ENCODE results near the gene DCAF17.

DNA sequence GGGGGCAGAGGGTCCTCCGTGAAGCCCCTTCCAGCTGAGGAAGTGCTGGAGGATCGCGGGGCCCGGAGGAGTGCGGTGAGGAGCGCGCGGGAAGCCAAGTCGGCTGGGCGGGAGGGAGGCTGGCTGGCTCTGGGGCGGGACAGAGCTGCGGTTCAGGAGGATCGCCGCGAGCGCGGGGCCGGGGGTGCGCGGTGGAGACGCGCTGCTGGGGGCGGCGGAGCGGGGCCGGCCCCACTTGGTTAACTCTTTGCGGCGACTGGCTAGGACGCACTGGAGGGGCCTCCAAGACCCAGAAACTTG lies 88.7 kb downstream of the DCAF17 start:
- TF ChIP-seq, protein P1, sequence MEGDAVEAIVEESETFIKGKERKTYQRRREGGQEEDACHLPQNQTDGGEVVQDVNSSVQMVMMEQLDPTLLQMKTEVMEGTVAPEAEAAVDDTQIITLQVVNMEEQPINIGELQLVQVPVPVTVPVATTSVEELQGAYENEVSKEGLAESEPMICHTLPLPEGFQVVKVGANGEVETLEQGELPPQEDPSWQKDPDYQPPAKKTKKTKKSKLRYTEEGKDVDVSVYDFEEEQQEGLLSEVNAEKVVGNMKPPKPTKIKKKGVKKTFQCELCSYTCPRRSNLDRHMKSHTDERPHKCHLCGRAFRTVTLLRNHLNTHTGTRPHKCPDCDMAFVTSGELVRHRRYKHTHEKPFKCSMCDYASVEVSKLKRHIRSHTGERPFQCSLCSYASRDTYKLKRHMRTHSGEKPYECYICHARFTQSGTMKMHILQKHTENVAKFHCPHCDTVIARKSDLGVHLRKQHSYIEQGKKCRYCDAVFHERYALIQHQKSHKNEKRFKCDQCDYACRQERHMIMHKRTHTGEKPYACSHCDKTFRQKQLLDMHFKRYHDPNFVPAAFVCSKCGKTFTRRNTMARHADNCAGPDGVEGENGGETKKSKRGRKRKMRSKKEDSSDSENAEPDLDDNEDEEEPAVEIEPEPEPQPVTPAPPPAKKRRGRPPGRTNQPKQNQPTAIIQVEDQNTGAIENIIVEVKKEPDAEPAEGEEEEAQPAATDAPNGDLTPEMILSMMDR (IDR thresholded peaks at IDR 0.05; ENCODE audit: low read depth, low read length, missing input control) = no peak
- TF ChIP-seq RXRA (IDR thresholded peaks at IDR 0.05) (no peak), RAD21 (IDR thresholded peaks at IDR 0.05) (no peak)
- TF ChIP-seq, protein P2, sequence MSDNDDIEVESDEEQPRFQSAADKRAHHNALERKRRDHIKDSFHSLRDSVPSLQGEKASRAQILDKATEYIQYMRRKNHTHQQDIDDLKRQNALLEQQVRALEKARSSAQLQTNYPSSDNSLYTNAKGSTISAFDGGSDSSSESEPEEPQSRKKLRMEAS (IDR thresholded peaks at IDR 0.05) = no peak

Data from liver (tissue), 3 donors.